ENCODE data around the gene SPATC1L.
"Not testable (repeated sequence)": the region's sequence is repeated elsewhere in the genome, so short reads cannot be mapped to it uniquely, and the experiment has no call there.

The SPATC1L gene

GRCh38 chr21:46199436-46200373 lies 15.4 kb upstream of the SPATC1L start:
- DNase-seq: no peak

GRCh38 chr21:46196733-46197132 lies 12.5 kb upstream of the SPATC1L start:
- DNase-seq: no peak

GRCh38 chr21:46195595-46196195 lies 11.4 kb upstream of the SPATC1L start:
- DNase-seq: no peak

GRCh38 chr21:46194374-46195334 lies 10.4 kb upstream of the SPATC1L start:
- no peak for DNase-seq

- DNase-seq: no peak
Measured at GRCh38 chr21:46193829-46194373, 9.6 kb upstream of the SPATC1L start.

GRCh38 chr21:46191686-46192575 lies 7.7 kb upstream of the SPATC1L start:
- no peak for DNase-seq

GRCh38 chr21:46191257-46191685 lies 7.0 kb upstream of the SPATC1L start:
- DNase-seq: no peak

- DNase-seq: no peak
Measured at GRCh38 chr21:46190491-46191131, 6.4 kb upstream of the SPATC1L start.

- DNase-seq: no peak
Measured at GRCh38 chr21:46189959-46190490, 5.8 kb upstream of the SPATC1L start.

GRCh38 chr21:46189213-46189958 lies 5.1 kb upstream of the SPATC1L start:
- no peak for DNase-seq

- DNase-seq: no peak
Measured at GRCh38 chr21:46188226-46189212, 4.3 kb upstream of the SPATC1L start.

GRCh38 chr21:46187814-46188213 lies 3.6 kb upstream of the SPATC1L start:
- DNase-seq: no peak

GRCh38 chr21:46187261-46187660 lies 3.0 kb upstream of the SPATC1L start:
- DNase-seq: no peak

GRCh38 chr21:46185716-46186115 lies 1.5 kb upstream of the SPATC1L start:
- no peak for DNase-seq

- no peak for DNase-seq
Measured at GRCh38 chr21:46184625-46185555, 631 bp upstream of the SPATC1L start.

- not testable (repeated sequence) for DNase-seq
Measured at GRCh38 chr21:46183337-46183909, 836 bp downstream of the SPATC1L start.

All from GF-D8 (cell line).